ENCODE results near the gene ARFGEF3. TPM values are rescaled to one million over a fixed set of nuclear protein-coding genes. Genes with fewer than 3 reads are reported as not detected.
"Not testable (repeated sequence)": the region's sequence is repeated elsewhere in the genome, so short reads cannot be mapped to it uniquely, and the experiment has no call there.

Gene ARFGEF3
- total RNA-seq, 2 donors from 2014 or later = 0.53 to 0.76 TPM

DNA sequence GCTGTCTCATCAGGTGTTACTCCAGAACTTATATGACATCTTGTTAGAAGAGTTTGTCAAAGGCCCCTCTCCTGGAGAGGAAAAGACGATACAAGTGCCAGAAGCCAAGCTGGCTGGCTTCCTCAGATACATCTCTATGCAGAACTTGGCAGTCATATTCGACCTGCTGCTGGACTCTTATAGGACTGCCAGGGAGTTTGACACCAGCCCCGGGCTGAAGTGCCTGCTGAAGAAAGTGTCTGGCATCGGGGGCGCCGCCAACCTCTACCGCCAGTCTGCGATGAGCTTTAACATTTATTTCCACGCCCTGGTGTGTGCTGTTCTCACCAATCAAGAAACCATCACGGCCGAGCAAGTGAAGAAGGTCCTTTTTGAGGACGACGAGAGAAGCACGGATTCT is 172.3 kb downstream of the ARFGEF3 start:
- no peaks in the 10 kb centered on the region for H3K9me3 Mint-ChIP-seq
- H3K4me1 Mint-ChIP-seq (ENCODE audit: low read depth) = no peaks in the 10 kb centered on the region
- ATAC-seq (replicated peaks in 1 of 2) = no peak
- DNase-seq = no peak
- H3K27me3 Mint-ChIP-seq (ENCODE audit: low read depth) = peaks cover 10% of the 10 kb centered on the region
- H3K27ac Mint-ChIP-seq = no peak overlapping the region
- no peaks in the 10 kb centered on the region for H3K36me3 Mint-ChIP-seq (ENCODE audit: insufficient read depth in 2 of 2)
- H3K4me3 Mint-ChIP-seq = no peak overlapping the region

DNA sequence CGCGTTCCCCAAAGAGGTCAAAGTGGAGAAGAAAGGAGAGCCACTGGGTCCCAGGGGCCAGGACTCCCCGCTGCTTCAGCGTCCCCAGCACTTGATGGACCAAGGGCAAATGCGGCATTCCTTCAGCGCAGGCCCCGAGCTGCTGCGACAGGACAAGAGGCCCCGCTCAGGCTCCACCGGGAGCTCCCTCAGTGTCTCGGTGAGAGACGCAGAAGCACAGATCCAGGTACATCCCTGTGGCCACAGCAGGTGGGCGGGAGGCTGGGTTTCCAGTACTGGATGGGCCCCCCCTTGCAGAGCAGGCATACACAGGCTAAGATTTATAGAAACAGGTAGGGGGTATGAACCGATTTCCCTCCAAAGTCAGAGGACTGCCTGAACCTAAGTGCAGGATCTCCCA is 173.2 kb downstream of the ARFGEF3 start:
- no peak for ATAC-seq (replicated peaks in 1 of 2)
- Mint-ChIP-seq H3K4me3 (no peak overlapping the region), H3K9me3 (no peaks in the 10 kb centered on the region)

DNA sequence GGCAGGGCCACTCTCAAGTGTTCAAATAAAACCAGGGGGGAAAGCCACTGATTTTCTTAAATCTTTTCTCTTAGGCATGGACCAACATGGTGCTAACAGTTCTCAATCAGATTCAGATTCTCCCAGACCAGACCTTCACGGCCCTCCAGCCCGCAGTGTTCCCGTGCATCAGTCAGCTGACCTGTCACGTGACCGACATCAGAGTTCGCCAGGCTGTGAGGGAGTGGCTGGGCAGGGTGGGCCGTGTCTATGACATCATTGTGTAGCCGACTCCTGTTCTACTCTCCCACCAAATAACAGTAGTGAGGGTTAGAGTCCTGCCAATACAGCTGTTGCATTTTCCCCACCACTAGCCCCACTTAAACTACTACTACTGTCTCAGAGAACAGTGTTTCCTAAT is 174.5 kb downstream of the ARFGEF3 start:
- Mint-ChIP-seq H3K27me3 (ENCODE audit: low read depth) (peaks cover 17% of the 10 kb centered on the region), H3K4me3 (no peak overlapping the region), H3K4me1 (ENCODE audit: low read depth) (no peaks in the 10 kb centered on the region), H3K27ac (no peak overlapping the region), H3K9me3 (no peaks in the 10 kb centered on the region), H3K36me3 (ENCODE audit: insufficient read depth in 2 of 2) (no peaks in the 10 kb centered on the region)
- DNase-seq = no peak
- no peak for ATAC-seq (replicated peaks in 1 of 2)

More for the DNA sequence above, 173.2 kb downstream of the ARFGEF3 start:
- H3K27ac Mint-ChIP-seq = no peak overlapping the region
- peaks cover 12% of the 10 kb centered on the region for H3K27me3 Mint-ChIP-seq (ENCODE audit: low read depth)
- no peak for DNase-seq
- no peaks in the 10 kb centered on the region for H3K4me1 Mint-ChIP-seq (ENCODE audit: low read depth)
- H3K36me3 Mint-ChIP-seq (ENCODE audit: insufficient read depth in 2 of 2) = no peaks in the 10 kb centered on the region

DNA sequence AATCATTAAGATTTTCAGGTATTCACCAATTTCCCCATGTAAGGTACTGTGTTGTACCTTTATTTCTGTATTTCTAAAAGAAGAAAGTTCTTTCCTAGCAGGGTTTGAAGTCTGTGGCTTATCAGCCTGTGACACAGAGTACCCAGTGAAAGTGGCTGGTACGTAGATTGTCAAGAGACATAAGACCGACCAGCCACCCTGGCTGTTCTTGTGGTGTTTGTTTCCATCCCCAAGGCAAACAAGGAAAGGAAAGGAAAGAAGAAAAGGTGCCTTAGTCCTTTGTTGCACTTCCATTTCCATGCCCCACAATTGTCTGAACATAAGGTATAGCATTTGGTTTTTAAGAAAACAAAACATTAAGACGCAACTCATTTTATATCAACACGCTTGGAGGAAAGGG is 175.3 kb downstream of the ARFGEF3 start:
- ATAC-seq (replicated peaks in 1 of 2) = no peak
- H3K27me3 Mint-ChIP-seq (ENCODE audit: low read depth) = peaks cover 12% of the 10 kb centered on the region
- H3K4me3 Mint-ChIP-seq = no peak overlapping the region
- H3K4me1 Mint-ChIP-seq (ENCODE audit: low read depth) = no peaks in the 10 kb centered on the region
- no peaks in the 10 kb centered on the region for H3K9me3 Mint-ChIP-seq
- DNase-seq = no peak
- no peaks in the 10 kb centered on the region for H3K36me3 Mint-ChIP-seq (ENCODE audit: insufficient read depth in 2 of 2)
- no peak overlapping the region for H3K27ac Mint-ChIP-seq

DNA sequence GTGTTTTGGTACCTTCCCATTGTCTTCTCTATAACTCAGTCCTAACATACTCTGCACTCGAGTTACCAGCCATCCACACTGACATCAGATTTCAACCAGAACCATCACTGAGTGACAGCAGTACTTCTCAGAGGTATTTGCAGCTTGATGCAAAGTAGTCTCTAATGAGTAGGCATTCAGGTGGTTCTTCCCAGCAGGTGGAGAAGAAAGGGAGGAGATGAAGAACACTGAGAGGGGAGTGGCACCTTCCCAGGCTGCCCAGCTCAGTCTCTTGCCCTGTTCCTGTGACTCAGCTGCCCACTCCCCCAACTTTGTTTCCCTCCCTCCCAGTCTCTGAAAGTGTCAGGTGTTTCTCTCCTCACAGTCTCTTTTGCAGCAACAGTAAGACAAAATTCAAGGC is 177.3 kb downstream of the ARFGEF3 start:
- peaks cover 12% of the 10 kb centered on the region for H3K27me3 Mint-ChIP-seq (ENCODE audit: low read depth)
- H3K36me3 Mint-ChIP-seq (ENCODE audit: insufficient read depth in 2 of 2) = no peaks in the 10 kb centered on the region
- no peaks in the 10 kb centered on the region for H3K4me1 Mint-ChIP-seq (ENCODE audit: low read depth)
- ATAC-seq (replicated peaks in 1 of 2) (no peak), DNase-seq (no peak)
- H3K4me3 Mint-ChIP-seq = no peak overlapping the region
- H3K27ac Mint-ChIP-seq = no peak overlapping the region
- H3K9me3 Mint-ChIP-seq = no peaks in the 10 kb centered on the region

DNA sequence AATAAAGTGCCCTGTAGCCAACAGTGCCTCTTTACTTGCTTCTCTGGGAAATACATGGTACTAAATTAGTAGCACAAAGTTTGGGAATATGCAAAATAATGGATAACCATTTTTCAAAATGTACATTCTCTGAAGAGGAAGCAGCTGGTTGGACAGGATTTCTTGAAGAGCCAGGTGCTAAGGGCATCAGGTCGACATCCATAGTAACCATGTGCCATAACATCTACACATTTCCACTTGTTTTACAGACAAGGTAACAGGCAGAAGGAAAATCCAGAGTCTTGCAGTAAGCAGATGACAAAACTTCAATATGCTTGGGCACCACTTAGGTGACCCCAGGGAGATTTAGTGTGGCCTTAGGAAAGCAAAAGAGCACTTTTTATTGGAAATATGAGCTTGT is 179.4 kb downstream of the ARFGEF3 start:
- H3K4me1 Mint-ChIP-seq (ENCODE audit: low read depth) = no peaks in the 10 kb centered on the region
- ATAC-seq (replicated peaks in 1 of 2) (no peak), DNase-seq (no peak)
- peaks cover 12% of the 10 kb centered on the region for H3K27me3 Mint-ChIP-seq (ENCODE audit: low read depth)
- H3K4me3 Mint-ChIP-seq = no peak overlapping the region
- no peaks in the 10 kb centered on the region for H3K9me3 Mint-ChIP-seq
- no peaks in the 10 kb centered on the region for H3K36me3 Mint-ChIP-seq (ENCODE audit: insufficient read depth in 2 of 2)
- no peak overlapping the region for H3K27ac Mint-ChIP-seq

DNA sequence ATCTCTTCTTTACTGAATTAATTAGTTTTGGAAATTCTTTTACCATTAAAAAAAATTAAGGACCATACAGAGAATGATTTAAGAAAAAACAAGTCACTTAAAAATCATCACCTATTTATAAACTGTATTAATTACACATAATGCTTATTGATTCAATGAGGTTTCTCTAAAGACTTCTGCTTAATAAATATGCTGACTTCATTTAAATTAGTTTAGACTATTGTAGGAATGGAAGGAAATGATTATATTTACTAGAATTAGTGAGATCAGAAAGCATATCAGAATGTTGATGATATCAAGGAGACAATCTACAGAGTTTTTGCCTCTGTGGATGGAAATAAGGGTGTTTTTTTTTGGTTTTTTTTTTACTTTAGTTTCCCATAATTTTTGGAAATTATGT is 181.4 kb downstream of the ARFGEF3 start:
- no peak for ATAC-seq (replicated peaks in 1 of 2)

DNA sequence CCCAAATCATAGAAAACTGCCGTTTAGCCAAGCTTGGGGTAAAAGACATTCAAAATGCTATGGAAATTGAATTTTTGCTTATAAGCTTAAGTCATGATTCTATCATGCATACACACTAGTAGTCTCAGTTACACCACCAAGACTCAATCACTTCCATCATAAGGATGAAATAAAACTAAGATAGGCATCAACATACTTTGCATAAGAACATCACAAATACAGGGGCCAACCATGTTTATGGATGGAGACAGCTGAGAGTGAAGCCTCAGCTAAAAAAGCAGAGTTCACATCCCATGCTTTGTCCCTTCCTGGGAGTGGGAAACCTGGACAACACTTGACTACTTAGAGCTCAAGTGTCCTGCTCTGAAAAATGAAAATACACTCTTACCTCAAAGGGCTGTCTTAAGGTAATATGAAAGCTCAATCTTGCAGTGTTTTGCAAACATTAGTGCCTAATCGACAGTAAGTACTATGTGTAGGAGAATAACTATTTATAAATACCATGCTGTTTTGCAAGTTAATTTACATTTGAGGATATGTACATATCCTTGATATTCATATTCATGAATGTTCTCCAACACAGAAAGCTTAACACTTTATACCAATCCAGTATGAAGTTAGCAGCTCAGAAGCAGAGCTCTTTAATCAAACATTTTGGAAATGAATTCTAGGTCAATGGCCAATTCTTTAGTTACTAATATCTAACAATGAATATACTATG is 184.0 kb downstream of the ARFGEF3 start:
- no peaks in the 10 kb centered on the region for H3K4me1 Mint-ChIP-seq (ENCODE audit: low read depth)
- DNase-seq (no peak), ATAC-seq (replicated peaks in 1 of 2) (no peak)
- no peak overlapping the region for H3K4me3 Mint-ChIP-seq
- no peaks in the 10 kb centered on the region for H3K9me3 Mint-ChIP-seq
- H3K27ac Mint-ChIP-seq = no peak overlapping the region
- peaks cover 11% of the 10 kb centered on the region for H3K27me3 Mint-ChIP-seq (ENCODE audit: low read depth)
- no peaks in the 10 kb centered on the region for H3K36me3 Mint-ChIP-seq (ENCODE audit: insufficient read depth in 2 of 2)

More for the DNA sequence above, 181.4 kb downstream of the ARFGEF3 start:
- no peak for DNase-seq
- no peaks in the 10 kb centered on the region for H3K4me1 Mint-ChIP-seq (ENCODE audit: low read depth)
- no peak overlapping the region for H3K4me3 Mint-ChIP-seq
- no peaks in the 10 kb centered on the region for H3K36me3 Mint-ChIP-seq (ENCODE audit: insufficient read depth in 2 of 2)
- H3K27me3 Mint-ChIP-seq (ENCODE audit: low read depth) = peaks cover 16% of the 10 kb centered on the region
- H3K27ac Mint-ChIP-seq = no peak overlapping the region
- H3K9me3 Mint-ChIP-seq = no peaks in the 10 kb centered on the region

DNA sequence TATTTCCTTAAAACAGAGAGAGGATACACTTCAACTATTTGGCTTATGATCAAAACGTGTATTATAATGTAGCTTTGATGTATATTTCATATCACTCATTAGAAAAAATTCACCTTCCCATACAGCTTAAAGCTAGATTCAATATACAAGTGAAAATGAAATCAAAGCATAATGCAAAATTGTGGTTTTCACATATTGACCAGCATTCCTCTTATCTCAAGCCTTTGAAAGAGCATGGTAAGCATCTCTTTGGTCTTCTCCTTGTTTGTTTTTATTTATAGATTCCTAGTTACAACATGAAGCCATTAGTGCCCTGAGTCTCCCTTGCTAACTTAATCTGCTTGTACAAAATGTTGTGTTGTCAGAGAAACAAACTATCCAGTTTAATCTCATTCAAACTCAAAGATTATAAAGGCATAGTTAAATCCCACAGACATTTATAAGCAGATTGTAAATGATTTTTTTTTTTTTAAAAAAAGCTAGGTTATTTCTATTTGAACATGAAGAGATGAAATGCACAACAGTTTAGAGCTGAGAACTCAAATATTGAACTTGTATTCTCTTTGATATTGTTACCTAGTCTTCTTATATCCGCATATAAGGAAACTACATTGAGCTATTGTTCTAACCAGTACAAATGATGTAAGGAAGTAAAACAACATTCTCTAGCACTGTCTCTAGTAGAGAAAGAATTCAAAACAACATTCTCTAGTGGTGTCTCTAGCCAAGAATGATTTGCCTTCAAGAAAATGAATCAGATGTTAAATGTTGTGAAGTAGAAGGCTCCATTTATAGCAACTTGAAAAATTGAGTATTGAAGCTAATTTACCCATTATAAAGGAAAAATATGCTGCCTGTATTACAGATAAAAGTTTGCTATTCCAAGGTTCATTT is 184.8 kb downstream of the ARFGEF3 start:
- no peak overlapping the region for H3K4me3 Mint-ChIP-seq
- no peak for ATAC-seq (replicated peaks in 1 of 2)
- H3K4me1 Mint-ChIP-seq (ENCODE audit: low read depth) = no peaks in the 10 kb centered on the region
- H3K9me3 Mint-ChIP-seq = no peaks in the 10 kb centered on the region
- no peaks in the 10 kb centered on the region for H3K36me3 Mint-ChIP-seq (ENCODE audit: insufficient read depth in 2 of 2)
- peaks cover 11% of the 10 kb centered on the region for H3K27me3 Mint-ChIP-seq (ENCODE audit: low read depth)
- H3K27ac Mint-ChIP-seq = no peak overlapping the region
- DNase-seq = no peak

DNA sequence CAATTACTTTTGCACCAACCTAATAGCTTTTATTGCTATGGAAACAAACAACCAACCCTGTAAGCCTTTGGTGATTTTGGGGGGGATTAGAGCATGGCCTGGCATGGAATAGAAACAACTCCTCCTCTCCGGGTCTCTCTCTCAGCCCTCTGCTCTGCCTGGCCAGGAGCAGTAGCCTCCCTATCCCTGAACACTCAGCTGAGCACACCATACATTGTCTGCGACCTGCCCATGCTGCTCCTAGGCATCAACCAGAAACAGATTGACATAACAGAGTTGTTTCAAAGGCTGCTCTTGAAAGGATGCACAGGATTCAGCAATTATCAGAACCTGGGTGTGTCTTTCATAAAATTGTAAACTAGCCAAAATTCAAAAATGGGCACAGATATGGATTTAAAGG is 186.1 kb downstream of the ARFGEF3 start:
- no peak for DNase-seq
- ATAC-seq (replicated peaks in 1 of 2) = no peak
- H3K9me3 Mint-ChIP-seq = no peaks in the 10 kb centered on the region
- H3K4me3 Mint-ChIP-seq = no peak overlapping the region
- H3K4me1 Mint-ChIP-seq (ENCODE audit: low read depth) = no peaks in the 10 kb centered on the region
- no peak overlapping the region for H3K27ac Mint-ChIP-seq
- peaks cover 11% of the 10 kb centered on the region for H3K27me3 Mint-ChIP-seq (ENCODE audit: low read depth)
- H3K36me3 Mint-ChIP-seq (ENCODE audit: insufficient read depth in 2 of 2) = no peaks in the 10 kb centered on the region

DNA sequence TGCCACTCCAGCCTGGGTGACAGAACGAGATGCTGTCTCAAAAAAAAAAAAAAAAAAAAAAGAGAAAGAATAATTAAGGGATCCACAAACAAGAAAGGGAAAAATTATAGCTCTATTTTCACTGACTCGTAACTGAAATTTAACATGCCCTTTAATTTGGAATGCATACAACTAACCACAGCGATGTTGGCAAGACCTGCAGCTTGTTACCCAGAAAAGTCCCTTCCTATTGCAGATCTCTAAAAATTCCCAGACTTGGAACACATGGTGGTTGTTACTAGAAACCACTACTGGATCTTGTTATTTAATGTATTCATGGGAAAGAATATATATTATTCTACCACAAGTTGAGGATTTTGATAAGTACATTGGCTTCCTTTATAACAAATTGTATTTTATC is 188.2 kb downstream of the ARFGEF3 start:
- no peak for DNase-seq

DNA sequence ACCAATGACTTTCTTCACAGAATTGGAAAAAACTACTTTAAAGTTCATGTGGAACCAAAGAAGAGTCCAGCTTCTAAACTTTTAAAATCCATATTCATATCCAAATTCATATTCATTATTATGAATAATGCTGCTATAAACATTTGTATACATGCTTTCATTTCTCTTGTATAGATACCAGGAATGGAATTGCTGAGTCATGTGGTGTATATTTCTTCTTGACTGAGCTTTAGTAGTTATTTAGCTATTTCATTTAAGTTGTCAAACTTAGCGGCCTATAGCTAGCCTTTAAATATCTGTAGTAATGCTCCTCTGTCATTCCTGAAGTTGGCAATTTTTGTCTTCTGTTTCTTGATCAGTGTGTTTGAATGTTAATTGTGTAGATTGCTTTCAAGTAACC is 196.2 kb downstream of the ARFGEF3 start:
- H3K9me3 Mint-ChIP-seq = peaks cover 3% of the 10 kb centered on the region in 2 donors
- peaks cover 10% of the 10 kb centered on the region for H3K27me3 Mint-ChIP-seq (ENCODE audit: low read depth)
- H3K4me1 Mint-ChIP-seq (ENCODE audit: low read depth) = no peaks in the 10 kb centered on the region
- DNase-seq (no peak), ATAC-seq (replicated peaks in 1 of 2) (no peak)
- no peak overlapping the region for H3K27ac Mint-ChIP-seq
- no peak overlapping the region for H3K4me3 Mint-ChIP-seq
- no peaks in the 10 kb centered on the region for H3K36me3 Mint-ChIP-seq (ENCODE audit: insufficient read depth in 2 of 2)

More for the DNA sequence above, 188.2 kb downstream of the ARFGEF3 start:
- Mint-ChIP-seq H3K4me1 (ENCODE audit: low read depth) (no peaks in the 10 kb centered on the region), H3K27ac (no peak overlapping the region), H3K9me3 (no peaks in the 10 kb centered on the region), H3K36me3 (ENCODE audit: insufficient read depth in 2 of 2) (no peaks in the 10 kb centered on the region), H3K27me3 (ENCODE audit: low read depth) (peaks cover 11% of the 10 kb centered on the region), H3K4me3 (no peak overlapping the region)
- ATAC-seq (replicated peaks in 1 of 2) = no peak

DNA sequence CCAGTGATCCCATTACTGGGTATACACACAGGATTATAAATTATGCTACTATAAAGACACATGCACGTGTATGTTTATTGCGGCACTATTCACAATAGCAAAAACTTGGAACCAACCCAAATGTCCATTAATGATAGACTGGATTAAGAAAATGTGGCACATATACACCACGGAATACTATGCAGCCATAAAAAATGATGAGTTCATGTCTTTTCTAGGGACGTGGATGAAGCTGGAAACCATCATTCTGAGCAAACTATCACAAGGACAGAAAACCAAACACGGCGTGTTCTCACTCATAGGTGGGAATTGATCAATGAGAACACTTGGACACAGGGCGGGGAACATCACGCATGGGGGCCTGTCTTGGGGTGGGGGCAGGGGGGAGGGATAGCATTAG is 206.9 kb downstream of the ARFGEF3 start:
- not testable (repeated sequence) for DNase-seq; H3K27ac Mint-ChIP-seq; H3K36me3 Mint-ChIP-seq (ENCODE audit: insufficient read depth in 2 of 2); H3K4me3 Mint-ChIP-seq; H3K4me1 Mint-ChIP-seq (ENCODE audit: low read depth); ATAC-seq (replicated peaks in 1 of 2); H3K9me3 Mint-ChIP-seq
- peaks cover 27% of the 10 kb centered on the region for H3K27me3 Mint-ChIP-seq (ENCODE audit: low read depth)
